GM12864 (cell line): ENCODE results near the gene DDX53.

ENCODE experiments used
- DNase-seq: peaks from one replicate; pipeline ENCODE4 v3.0.0-alpha.2; 2011; ENCODE audit warnings: low read depth
- H3K4me3 ChIP-seq: 2 replicates; pipeline ENCODE4 v1.5.1; 2011; ENCODE audit warnings: mild to moderate bottlenecking, low read depth, low read length, control low read depth
- TF ChIP-seq, protein P1 (sequence below): IDR thresholded peaks from 2 replicates; pipeline ENCODE4 v1.5.1; 2011; ENCODE audit warnings: low read depth, mild to moderate bottlenecking, moderate library complexity, low read length, control low read depth, inconsistent platforms; ENCODE audit errors: missing control alignments

The DDX53 gene

DNA sequence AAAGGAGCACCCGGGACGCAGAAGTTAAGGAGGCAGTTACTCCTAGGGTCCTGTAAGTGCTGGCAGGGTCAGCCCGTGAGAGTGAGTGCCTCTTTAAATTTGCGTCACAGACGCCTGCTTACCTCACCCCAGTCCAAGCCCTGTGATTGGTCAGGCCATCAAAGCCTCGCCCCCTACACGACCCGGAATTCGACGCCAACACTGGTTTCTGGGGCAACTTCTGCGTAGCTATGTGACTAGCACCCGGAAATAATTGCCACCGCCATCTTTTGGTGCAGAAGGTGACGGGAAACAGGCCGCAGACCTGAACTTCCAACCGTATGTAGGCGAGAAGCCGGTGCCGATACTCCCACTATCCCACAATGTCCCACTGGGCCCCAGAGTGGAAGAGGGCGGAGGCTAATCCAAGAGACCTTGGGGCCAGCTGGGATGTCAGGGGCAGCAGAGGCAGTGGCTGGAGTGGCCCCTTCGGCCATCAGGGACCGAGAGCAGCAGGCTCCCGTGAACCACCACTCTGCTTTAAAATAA lies at the start of gene DDX53:
TSS of gene DDX53 (plus strand) at position 265 of the 528 bp plus-strand sequence. CDS start at position 363, 98 bp downstream.
- no peak for DNase-seq
- H3K4me3 ChIP-seq, result no peak within 1 kb of the TSS
- TF ChIP-seq, protein P1, sequence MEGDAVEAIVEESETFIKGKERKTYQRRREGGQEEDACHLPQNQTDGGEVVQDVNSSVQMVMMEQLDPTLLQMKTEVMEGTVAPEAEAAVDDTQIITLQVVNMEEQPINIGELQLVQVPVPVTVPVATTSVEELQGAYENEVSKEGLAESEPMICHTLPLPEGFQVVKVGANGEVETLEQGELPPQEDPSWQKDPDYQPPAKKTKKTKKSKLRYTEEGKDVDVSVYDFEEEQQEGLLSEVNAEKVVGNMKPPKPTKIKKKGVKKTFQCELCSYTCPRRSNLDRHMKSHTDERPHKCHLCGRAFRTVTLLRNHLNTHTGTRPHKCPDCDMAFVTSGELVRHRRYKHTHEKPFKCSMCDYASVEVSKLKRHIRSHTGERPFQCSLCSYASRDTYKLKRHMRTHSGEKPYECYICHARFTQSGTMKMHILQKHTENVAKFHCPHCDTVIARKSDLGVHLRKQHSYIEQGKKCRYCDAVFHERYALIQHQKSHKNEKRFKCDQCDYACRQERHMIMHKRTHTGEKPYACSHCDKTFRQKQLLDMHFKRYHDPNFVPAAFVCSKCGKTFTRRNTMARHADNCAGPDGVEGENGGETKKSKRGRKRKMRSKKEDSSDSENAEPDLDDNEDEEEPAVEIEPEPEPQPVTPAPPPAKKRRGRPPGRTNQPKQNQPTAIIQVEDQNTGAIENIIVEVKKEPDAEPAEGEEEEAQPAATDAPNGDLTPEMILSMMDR, result no peak

DNA sequence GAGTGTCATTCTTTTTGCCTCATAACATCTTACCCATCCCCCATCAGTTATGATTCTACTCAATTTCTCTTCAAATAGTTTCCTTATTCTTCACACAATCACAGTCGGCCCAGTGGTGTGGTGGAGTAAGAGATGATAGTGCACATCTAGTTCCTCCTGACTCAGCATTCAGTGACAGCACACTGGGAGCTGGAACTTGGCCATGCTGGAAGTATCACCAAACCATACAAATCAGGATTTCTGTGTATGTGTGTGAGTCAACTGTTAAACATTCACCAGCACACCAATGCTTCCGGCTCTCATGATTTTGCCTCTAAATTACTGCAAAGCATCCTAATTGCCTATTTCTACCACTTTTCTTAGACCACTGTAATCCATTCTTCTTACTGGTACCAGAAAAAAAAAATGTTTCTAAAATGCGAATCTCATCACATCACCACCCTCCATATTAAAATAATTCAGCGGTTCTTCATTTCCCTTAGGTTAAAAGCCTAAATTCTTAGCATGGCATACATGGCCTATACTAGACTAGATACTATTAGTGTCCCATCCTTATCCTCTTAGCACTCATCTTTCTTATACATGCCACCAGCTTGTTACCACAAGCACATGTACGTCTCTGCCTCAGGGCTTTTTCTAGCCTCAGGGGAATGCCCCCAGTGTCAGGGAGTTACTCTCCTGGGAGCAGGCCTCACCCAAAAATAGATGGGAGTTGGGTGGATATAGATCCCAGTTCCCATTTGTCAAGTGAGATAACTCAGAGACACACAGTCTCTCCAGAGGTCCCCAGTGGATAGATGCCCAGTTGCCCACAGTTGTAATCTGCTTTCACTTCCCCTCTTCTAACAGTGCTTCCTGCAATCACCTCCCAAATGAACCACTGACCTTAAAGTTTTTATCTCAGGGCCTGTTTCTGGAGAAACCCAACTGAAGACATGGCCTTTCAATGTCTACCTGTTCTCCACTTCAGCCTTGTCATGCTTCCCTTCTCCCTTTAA lies 49.2 kb upstream of the DDX53 start:
- H3K4me3 ChIP-seq, result no peak overlapping the region
- TF ChIP-seq, protein P1, result no peak
- no peak for DNase-seq

DNA sequence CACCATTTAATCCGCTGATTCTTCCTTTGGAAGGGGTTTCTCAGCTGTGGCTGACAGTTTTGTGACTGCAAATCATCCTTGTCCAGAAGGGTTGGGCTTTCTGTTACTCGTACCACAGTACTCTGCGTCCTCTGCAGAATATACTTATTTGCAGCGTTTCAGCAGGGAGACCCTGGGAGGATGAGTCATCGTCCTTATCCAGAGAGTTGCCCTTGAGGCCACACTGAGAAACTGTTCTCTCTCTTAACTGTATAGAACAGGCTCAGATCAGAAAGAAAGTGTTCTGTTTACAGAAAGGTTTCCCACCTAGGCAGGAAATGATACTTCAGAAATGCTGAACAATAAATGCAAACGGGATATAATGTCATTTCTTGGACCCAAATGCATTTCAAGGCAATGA lies 47.8 kb upstream of the DDX53 start:
- DNase-seq, result no peak
- TF ChIP-seq, protein P1, result no peak
- no peak overlapping the region for H3K4me3 ChIP-seq

DNA sequence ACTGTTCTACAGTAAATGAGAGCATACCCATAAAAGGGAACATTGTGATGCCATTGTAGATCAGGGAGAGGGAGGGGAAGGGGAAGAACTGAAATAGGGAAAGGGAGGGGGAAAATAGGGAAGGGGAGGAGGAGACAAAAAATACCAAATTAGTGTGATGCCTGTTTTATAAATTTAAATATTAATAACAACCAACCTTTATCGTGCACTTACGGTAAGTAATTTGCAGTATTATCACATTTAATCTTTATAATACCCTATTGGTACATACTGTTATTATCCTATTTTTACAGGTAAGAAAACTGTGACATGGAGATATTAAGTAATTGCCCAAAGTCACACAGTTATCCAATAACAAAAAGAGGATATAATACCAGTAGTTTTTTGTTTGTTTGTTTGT lies 41.5 kb upstream of the DDX53 start:
- DNase-seq, result no peak
- no peak overlapping the region for H3K4me3 ChIP-seq
- TF ChIP-seq, protein P1, result no peak

DNA sequence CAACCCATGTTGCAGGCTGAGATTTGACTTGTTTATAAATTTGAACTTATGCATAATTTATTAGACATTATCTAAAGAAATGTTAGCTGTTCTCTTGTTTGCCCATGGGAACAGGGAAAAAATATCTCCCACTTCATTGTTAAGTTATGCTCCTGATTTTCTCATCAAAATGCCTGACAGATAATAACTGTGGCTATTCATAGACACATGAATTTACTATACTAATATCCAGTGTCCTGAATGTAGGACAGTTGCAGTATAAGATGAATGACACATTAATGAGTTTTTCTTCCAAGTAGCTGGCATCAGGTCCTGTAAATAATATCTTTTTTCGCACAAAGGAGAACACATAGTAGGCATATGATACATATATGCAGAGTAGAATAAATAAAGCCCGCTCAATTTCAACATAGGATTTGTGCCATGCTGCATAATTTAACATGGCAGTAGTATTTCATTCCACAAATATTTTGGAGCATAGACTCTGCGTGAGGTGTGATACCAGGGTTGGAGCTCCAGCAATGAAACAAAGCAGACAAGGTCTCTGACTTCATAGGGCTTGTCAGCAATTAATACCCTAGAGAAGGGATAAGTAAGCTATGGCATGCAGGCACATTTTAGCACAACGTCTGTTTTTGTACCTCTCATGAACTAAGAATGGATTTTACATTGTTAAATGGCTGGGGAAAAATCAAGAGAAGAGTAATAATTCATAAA lies 40.4 kb upstream of the DDX53 start:
- TF ChIP-seq, protein P1, result no peak
- no peak for DNase-seq
- H3K4me3 ChIP-seq, result no peak overlapping the region

DNA sequence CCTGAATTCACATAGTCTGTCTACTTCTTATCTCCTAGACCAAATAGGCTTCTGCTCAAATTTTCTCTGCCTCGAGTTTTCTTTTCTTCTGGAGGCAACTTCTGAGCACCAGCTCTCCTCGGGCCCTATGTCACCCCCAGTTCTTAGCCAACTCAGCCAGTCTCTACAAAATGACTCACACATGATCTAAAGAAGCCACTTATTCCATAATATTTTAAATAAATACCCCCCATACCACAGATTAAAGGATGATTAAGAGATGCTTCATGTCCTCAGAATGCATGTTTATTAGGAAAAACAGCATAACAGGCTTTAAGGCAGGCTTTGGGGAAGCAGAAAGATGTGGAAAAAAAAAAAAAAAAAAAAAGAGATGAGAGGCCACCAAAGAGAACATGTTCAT lies 36.6 kb upstream of the DDX53 start:
- TF ChIP-seq, protein P1, result no peak
- no peak overlapping the region for H3K4me3 ChIP-seq
- DNase-seq, result no peak
